Liver (tissue), 9 donors: ENCODE measurements around the gene HSD17B11. TPM values are rescaled to one million over a fixed set of nuclear protein-coding genes. Genes with fewer than 3 reads are reported as not detected.

Source experiments
- DNase-seq: peaks from one replicate; pipeline ENCODE4 v3.0.0-alpha.2; 2017; ENCODE audit warnings: low spot score
- H3K27ac ChIP-seq, 2 donors: one replicate each; pipeline ENCODE4 v1.7.0; 2013; ENCODE audit warnings: inconsistent platforms in 2 of 2, low read length in 2 of 2, control low read depth in 1 of 2, low read depth in 1 of 2, mild to moderate bottlenecking in 1 of 2
- H3K27me3 ChIP-seq, 4 donors: one replicate each; pipeline versions ENCODE4 v1.6.1 to v1.7.0; 2013; ENCODE audit warnings: low read length in 3 of 4, inconsistent platforms in 1 of 4, mild to moderate bottlenecking in 1 of 4, moderate library complexity in 1 of 4; ENCODE audit not compliant: control insufficient read depth in 4 of 4, insufficient read depth in 4 of 4
- H3K36me3 ChIP-seq, 4 donors: one replicate each; pipeline versions ENCODE4 v1.6.1 to v1.7.0; 2013; ENCODE audit warnings: low read length in 3 of 4, mild to moderate bottlenecking in 3 of 4, low read depth in 1 of 4, moderate library complexity in 1 of 4; ENCODE audit not compliant: control insufficient read depth in 4 of 4, insufficient read depth in 3 of 4
- H3K4me1 ChIP-seq, 4 donors: one replicate each; pipeline versions ENCODE4 v1.6.1 to v1.7.0; 2013; ENCODE audit warnings: low read length in 3 of 4, mild to moderate bottlenecking in 3 of 4, moderate library complexity in 1 of 4; ENCODE audit not compliant: control insufficient read depth in 4 of 4, insufficient read depth in 4 of 4
- H3K4me3 ChIP-seq, 3 donors: one replicate each; pipeline versions ENCODE4 v1.6.1 to v1.7.0; 2013; ENCODE audit warnings: low read length in 3 of 3, control low read depth in 1 of 3, low read depth in 1 of 3, mild to moderate bottlenecking in 1 of 3
- H3K9ac ChIP-seq, 2 donors: one replicate each; pipeline ENCODE4 v1.7.0; 2013; ENCODE audit warnings: low read length in 2 of 2, mild to moderate bottlenecking in 2 of 2, moderate library complexity in 2 of 2, control low read depth in 1 of 2, low read depth in 1 of 2
- H3K9me3 ChIP-seq, 4 donors: one replicate each; pipeline versions ENCODE4 v1.6.1 to v1.7.0; 2013; ENCODE audit warnings: low read length in 3 of 4; ENCODE audit not compliant: control insufficient read depth in 4 of 4
- EGR1 ChIP-seq, 2 donors: IDR thresholded peaks; 2 replicates each; pipeline ENCODE4 v1.6.1; 2016 to 2018; ENCODE audit warnings: antibody characterized with exemption in 2 of 2, low read depth in 2 of 2
- FOXA1 ChIP-seq: IDR thresholded peaks from 2 replicates; pipeline ENCODE4 v1.6.1; 2016; ENCODE audit warnings: antibody characterized with exemption
- FOXA2 ChIP-seq: IDR thresholded peaks from 2 replicates; pipeline ENCODE4 v1.6.1; 2016; ENCODE audit warnings: antibody characterized with exemption
- GABPA ChIP-seq, 2 donors: IDR thresholded peaks in 1 of 2; conservative IDR thresholded peaks in 1 of 2; 2 replicates each; pipeline ENCODE4 v1.6.1; 2016; ENCODE audit warnings: antibody characterized with exemption in 2 of 2, mild to moderate bottlenecking in 1 of 2, moderate library complexity in 1 of 2
- HNF4G ChIP-seq: IDR thresholded peaks from 2 replicates; pipeline ENCODE4 v1.6.1; 2016; ENCODE audit warnings: antibody characterized with exemption
- RAD21 ChIP-seq, 2 donors: IDR thresholded peaks; 2 replicates each; pipeline ENCODE4 v1.6.1; 2016; ENCODE audit warnings: antibody characterized with exemption in 2 of 2, mild to moderate bottlenecking in 2 of 2
- RXRA ChIP-seq, 2 donors: IDR thresholded peaks; 2 replicates each; pipeline ENCODE4 v1.6.1; 2017 to 2018; ENCODE audit warnings: antibody characterized with exemption in 2 of 2, mild to moderate bottlenecking in 1 of 2
- SP1 ChIP-seq: IDR thresholded peaks from 2 replicates; pipeline ENCODE4 v1.6.1; 2018; ENCODE audit warnings: antibody characterized with exemption, mild to moderate bottlenecking
- TAF1 ChIP-seq: conservative IDR thresholded peaks from 2 replicates; pipeline ENCODE4 v1.6.1; 2016; ENCODE audit warnings: antibody characterized with exemption, mild to moderate bottlenecking
- YY1 ChIP-seq: IDR thresholded peaks from 2 replicates; pipeline ENCODE4 v1.6.1; 2016; ENCODE audit warnings: antibody characterized with exemption, mild to moderate bottlenecking
- WGBS: extraction: QIAGEN DNeasy Blood & Tissue Kit; methylation state at CpG from one replicate; pipeline ENCODE4 v1.1.7; 2013; 5-methylcytosine and 5-hydroxymethylcytosine counted together
- polyA plus RNA-seq, 2 donors: library from polyadenylated mRNA; stranded (reverse) in 1 of 2; unstranded in 1 of 2; fragments of 200-250 nt in 1 of 2; fragments of >200 nt in 1 of 2; fragmentation: Nextera tagmentation in 1 of 2; extraction: Ambion mirVana in 1 of 2; gene quantifications; one replicate each; pipeline versions ENCODE4 v1.2.1 to v1.2.3, GENCODE V29; 2013 to 2015
- total RNA-seq, 2 donors: library from RNA; depleted of rRNA; stranded (reverse); fragments of >200 nt; gene quantifications; one replicate each; pipeline ENCODE4 v1.2.3, GENCODE V29; 2014
- TF ChIP-seq, protein P1 (sequence below): fragments of 150-350 bp; IDR thresholded peaks from 2 replicates; pipeline ENCODE4 v1.5.1; 2017; ENCODE audit warnings: improper control_type of control experiment, low read depth, low read length; ENCODE audit not compliant: missing input control
- TF ChIP-seq, protein P2 (sequence below): IDR thresholded peaks from 2 replicates; pipeline ENCODE4 v1.6.1; 2016; ENCODE audit warnings: antibody characterized with exemption
- TF ChIP-seq, protein P3 (sequence below): IDR thresholded peaks from 2 replicates; pipeline ENCODE4 v1.6.1; 2016; ENCODE audit warnings: antibody characterized with exemption, mild to moderate bottlenecking
- TF ChIP-seq, protein P4 (sequence below): IDR thresholded peaks from 2 replicates; pipeline ENCODE4 v1.6.1; 2016; ENCODE audit warnings: antibody characterized with exemption
- donor health status: healthy.
- donor health status: healthy.
- donor health status: healthy.
- donor health status: healthy.
- donor health status: healthy.

The HSD17B11 gene
- total and polyA plus RNA-seq, 4 donors = 94.8 to 133 (median 115) TPM

DNA sequence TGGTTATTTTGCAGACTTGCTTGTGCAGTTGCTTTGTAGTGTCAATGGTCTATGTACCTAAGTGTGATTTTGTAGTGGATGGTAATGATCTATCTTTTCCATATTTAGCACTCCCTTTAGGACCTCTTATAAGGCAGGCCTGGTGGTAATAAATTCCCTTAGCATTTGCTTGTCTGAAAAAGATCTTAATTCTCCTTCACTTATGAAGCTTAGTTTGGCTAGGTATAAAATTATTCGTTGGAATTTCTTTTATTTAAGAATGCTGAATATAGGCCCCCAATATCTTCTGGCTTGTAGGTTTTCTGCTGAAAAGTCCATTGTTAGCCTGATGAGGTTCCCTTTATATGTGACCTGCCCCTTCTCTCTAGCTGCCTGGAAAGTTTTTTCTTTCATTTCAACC lies 57.7 kb downstream of the HSD17B11 start:
- WGBS = 100% methylated on average over 1 of the region's 1 CpG

DNA sequence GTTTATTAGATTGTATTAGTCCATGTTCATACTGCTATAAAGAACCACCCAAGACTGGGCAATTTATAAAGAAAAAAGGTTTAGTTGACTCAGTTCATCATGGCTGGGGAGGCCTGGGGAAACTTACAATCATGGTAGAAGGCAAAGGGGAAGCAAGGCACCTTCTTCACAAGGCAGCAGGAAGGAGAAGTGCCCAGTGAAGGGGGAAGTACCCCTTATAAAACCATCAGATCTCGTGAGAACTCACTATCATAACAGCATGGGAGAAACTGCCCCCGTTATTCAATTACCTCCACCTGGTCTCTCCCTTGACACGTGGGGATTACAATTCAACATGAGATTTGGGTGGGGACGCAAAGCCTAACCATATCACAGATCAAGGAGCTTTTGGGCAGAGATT lies 60.2 kb downstream of the HSD17B11 start:
- Histone ChIP-seq H3K4me3 (no peak overlapping the region), H3K4me1 (no peaks in the 10 kb centered on the region), H3K9me3 (peaks cover 0 to 12% (median 4%) of the 10 kb centered on the region in 4 donors), H3K9ac (no peak overlapping the region), H3K27me3 (no peaks in the 10 kb centered on the region), H3K36me3 (peaks cover 0 to 8% (median 6%) of the 10 kb centered on the region in 4 donors), H3K27ac (no peak overlapping the region)
- TF ChIP-seq HNF4G (no peak), RXRA (IDR thresholded peaks at IDR 0.05) (no peak), YY1 (no peak), RAD21 (IDR thresholded peaks at IDR 0.05) (no peak), TAF1 (no peak), GABPA (IDR thresholded peaks at IDR 0.05 in 1 of 2, conservative IDR thresholded peaks at IDR 0.05 in 1 of 2) (no peak), FOXA2 (no peak), FOXA1 (no peak)
- TF ChIP-seq, protein P1, sequence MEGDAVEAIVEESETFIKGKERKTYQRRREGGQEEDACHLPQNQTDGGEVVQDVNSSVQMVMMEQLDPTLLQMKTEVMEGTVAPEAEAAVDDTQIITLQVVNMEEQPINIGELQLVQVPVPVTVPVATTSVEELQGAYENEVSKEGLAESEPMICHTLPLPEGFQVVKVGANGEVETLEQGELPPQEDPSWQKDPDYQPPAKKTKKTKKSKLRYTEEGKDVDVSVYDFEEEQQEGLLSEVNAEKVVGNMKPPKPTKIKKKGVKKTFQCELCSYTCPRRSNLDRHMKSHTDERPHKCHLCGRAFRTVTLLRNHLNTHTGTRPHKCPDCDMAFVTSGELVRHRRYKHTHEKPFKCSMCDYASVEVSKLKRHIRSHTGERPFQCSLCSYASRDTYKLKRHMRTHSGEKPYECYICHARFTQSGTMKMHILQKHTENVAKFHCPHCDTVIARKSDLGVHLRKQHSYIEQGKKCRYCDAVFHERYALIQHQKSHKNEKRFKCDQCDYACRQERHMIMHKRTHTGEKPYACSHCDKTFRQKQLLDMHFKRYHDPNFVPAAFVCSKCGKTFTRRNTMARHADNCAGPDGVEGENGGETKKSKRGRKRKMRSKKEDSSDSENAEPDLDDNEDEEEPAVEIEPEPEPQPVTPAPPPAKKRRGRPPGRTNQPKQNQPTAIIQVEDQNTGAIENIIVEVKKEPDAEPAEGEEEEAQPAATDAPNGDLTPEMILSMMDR = no peak
- TF ChIP-seq, protein P2, sequence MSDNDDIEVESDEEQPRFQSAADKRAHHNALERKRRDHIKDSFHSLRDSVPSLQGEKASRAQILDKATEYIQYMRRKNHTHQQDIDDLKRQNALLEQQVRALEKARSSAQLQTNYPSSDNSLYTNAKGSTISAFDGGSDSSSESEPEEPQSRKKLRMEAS = no peak
- DNase-seq = no peak
- 88% methylated on average over 4 of the region's 4 CpGs for WGBS

More for the DNA sequence above, 57.7 kb downstream of the HSD17B11 start:
- TF ChIP-seq SP1 = no peak
- Histone ChIP-seq H3K27ac (no peak overlapping the region), H3K9me3 (peaks cover 0 to 12% (median 4%) of the 10 kb centered on the region in 4 donors), H3K4me3 (no peak overlapping the region), H3K4me1 (no peaks in the 10 kb centered on the region), H3K9ac (no peak overlapping the region), H3K27me3 (no peaks in the 10 kb centered on the region), H3K36me3 (peaks cover 3 to 22% (median 15%) of the 10 kb centered on the region in 4 donors)
- no peak for DNase-seq

DNA sequence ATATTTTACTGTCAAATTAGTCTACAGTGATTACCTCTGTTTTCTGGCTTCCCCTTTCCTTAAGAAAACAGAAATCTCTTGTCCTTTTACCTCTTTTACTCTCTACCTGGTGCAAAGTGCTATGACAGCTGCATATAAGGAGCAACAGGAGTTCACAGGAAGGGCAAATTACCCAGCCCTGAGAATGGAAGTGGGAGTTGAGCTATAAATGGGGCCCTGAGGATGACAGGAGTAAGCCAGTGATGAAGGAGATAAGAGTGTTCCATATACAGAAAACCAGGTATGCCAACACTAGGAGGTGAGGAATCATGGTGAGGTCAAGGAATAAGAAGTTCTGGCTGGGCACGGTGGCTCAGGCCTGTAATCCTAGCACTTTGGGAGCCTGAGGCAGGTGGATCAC lies 63.9 kb downstream of the HSD17B11 start:
- Histone ChIP-seq H3K9ac (no peak overlapping the region), H3K9me3 (no peaks in the 10 kb centered on the region), H3K27ac (no peak overlapping the region), H3K27me3 (no peaks in the 10 kb centered on the region), H3K36me3 (no peaks in the 10 kb centered on the region), H3K4me1 (peaks cover 0 to 2% (median under 1%) of the 10 kb centered on the region in 4 donors), H3K4me3 (no peak overlapping the region)
- WGBS = 96% methylated on average over 1 of the region's 1 CpG
- DNase-seq = no peak
- TF ChIP-seq, protein P3, sequence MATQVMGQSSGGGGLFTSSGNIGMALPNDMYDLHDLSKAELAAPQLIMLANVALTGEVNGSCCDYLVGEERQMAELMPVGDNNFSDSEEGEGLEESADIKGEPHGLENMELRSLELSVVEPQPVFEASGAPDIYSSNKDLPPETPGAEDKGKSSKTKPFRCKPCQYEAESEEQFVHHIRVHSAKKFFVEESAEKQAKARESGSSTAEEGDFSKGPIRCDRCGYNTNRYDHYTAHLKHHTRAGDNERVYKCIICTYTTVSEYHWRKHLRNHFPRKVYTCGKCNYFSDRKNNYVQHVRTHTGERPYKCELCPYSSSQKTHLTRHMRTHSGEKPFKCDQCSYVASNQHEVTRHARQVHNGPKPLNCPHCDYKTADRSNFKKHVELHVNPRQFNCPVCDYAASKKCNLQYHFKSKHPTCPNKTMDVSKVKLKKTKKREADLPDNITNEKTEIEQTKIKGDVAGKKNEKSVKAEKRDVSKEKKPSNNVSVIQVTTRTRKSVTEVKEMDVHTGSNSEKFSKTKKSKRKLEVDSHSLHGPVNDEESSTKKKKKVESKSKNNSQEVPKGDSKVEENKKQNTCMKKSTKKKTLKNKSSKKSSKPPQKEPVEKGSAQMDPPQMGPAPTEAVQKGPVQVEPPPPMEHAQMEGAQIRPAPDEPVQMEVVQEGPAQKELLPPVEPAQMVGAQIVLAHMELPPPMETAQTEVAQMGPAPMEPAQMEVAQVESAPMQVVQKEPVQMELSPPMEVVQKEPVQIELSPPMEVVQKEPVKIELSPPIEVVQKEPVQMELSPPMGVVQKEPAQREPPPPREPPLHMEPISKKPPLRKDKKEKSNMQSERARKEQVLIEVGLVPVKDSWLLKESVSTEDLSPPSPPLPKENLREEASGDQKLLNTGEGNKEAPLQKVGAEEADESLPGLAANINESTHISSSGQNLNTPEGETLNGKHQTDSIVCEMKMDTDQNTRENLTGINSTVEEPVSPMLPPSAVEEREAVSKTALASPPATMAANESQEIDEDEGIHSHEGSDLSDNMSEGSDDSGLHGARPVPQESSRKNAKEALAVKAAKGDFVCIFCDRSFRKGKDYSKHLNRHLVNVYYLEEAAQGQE = no peak
- TF ChIP-seq EGR1 (IDR thresholded peaks at IDR 0.05; ENCODE audit: low read depth in 2 of 2) = no peak
- TF ChIP-seq, protein P4, sequence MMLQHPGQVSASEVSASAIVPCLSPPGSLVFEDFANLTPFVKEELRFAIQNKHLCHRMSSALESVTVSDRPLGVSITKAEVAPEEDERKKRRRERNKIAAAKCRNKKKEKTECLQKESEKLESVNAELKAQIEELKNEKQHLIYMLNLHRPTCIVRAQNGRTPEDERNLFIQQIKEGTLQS = no peak
